ENCODE measurements around the gene KCNT2.

The KCNT2 gene

DNA sequence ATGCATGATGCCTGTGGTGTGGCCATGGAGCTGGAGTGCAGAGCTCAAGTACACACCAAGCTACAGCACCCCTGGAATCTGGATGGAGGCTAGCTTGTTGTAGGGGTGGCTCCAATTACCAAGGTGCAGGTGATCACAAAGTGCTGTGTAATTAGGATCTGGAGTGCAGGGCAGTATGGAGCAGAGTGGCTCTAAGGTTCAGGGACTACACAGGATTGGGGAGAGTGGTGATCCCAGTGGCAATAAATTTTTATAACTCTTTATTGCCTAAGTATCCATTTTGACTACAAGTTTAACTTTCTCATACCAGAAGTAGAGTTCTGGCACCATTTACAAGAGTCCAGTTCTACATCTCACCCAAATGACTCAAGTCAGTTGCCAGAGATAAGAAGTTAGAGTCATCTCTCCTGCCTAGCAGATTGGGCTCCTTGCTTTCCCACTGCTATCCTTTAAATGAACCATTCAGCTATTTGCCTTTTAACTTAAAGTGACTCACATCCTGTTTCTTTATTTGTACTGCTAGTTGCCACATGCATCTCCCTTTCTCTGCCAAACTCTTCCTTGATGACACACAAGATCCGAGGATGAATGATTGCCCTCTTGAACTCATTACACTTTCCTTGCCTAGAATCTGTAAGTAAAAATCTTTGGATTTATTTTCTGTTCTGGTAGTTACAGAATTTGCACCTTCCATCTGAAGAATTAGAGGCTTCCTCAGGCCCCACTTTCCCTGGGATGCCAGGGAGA is 427.2 kb downstream of the KCNT2 start:
- TF ChIP-seq, protein P1, sequence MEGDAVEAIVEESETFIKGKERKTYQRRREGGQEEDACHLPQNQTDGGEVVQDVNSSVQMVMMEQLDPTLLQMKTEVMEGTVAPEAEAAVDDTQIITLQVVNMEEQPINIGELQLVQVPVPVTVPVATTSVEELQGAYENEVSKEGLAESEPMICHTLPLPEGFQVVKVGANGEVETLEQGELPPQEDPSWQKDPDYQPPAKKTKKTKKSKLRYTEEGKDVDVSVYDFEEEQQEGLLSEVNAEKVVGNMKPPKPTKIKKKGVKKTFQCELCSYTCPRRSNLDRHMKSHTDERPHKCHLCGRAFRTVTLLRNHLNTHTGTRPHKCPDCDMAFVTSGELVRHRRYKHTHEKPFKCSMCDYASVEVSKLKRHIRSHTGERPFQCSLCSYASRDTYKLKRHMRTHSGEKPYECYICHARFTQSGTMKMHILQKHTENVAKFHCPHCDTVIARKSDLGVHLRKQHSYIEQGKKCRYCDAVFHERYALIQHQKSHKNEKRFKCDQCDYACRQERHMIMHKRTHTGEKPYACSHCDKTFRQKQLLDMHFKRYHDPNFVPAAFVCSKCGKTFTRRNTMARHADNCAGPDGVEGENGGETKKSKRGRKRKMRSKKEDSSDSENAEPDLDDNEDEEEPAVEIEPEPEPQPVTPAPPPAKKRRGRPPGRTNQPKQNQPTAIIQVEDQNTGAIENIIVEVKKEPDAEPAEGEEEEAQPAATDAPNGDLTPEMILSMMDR (IDR thresholded peaks at IDR 0.05; ENCODE audit: low read depth, low read length) = no peak
- H3K4me3 ChIP-seq (ENCODE audit: low read depth, low read length) = no peak overlapping the region

DNA sequence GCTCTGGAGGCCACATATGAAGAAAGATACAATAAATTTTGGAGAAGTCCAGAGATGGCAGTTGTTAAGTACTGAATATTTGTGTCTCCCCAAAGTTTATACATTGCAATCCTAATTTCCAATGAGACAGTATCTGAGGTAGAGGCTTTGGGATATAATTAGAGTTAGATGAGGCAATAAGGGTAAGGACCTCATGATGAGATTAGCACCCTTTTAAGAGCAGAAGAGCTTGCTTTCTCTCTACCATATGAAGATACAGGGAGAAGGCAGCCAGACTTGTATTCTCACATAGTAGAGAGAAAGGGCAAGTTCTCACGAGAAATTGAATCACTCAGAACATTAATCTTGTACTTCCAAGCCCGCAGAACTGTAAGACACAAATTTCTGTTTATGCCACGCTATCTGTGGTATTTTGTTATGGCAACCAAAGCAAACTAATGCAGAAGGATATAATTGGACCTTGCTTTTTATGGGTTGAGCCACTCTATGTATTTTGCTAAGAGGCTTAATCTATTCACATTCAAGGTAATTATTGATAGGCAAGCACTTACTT is 430.1 kb downstream of the KCNT2 start:
- TF ChIP-seq, protein P1 (IDR thresholded peaks at IDR 0.05; ENCODE audit: low read depth, low read length) = no peak
- H3K4me3 ChIP-seq (ENCODE audit: low read depth, low read length) = no peak overlapping the region
